K562 (cell line): ENCODE data around the gene CCDC28A. TPM values are rescaled to one million over a fixed set of nuclear protein-coding genes. Genes with fewer than 3 reads are reported as not detected.

ENCODE experiments used
- ATAC-seq: fragments of 200-7000 bp; cut with Tn5 transposase; 3 replicates; pipeline ENCODE4 v1.9.1; 2020; ENCODE audit warnings: moderate library complexity
- BruUV-seq: library from RNA; stranded (reverse); fragments of 400-500 nt; replicated peaks from 2 replicates; lab custom pipeline; 2021; lab: Mats Ljungman, UMichigan
- CTCF ChIA-PET: fragments of 300-600 bp; formaldehyde crosslinking; extraction: SDS; loops from one replicate; lab custom pipeline; 2021; ENCODE audit warnings: low intra/inter-chr PET ratio; lab: Yijun Ruan, JAX
- POLR2A ChIA-PET: fragments of 300-600, 350-650 bp; sonication (Branson Sonifier 250); formaldehyde crosslinking; extraction: SDS; loops from one replicate; lab custom pipeline; 2021; ENCODE audit warnings: antibody characterized with exemption, inconsistent platforms; lab: Yijun Ruan, JAX
- DNase-seq, 4 experiments: peaks; one replicate each; pipeline versions ENCODE4 v3.0.0 to v3.0.0-alpha.2; 2011 to 2018; ENCODE audit warnings: low spot score in 3 of 4, mixed read lengths in 3 of 4; ENCODE audit errors: extremely low read depth in 1 of 4
- FAIRE-seq: peaks from 2 replicates; lab custom pipeline; 2011; peaks lifted over from hg19 to GRCh38; lab: Jason Lieb, UNC
- H2AFZ ChIP-seq: 2 replicates; pipeline ENCODE4 v1.6.0; 2011; ENCODE audit warnings: low read depth, low read length, control low read depth, inconsistent platforms
- H3K27ac ChIP-seq: fragments of 200-600 bp; 3 replicates; pipeline ENCODE4 v1.8.0; 2011; ENCODE audit warnings: low read depth, mild to moderate bottlenecking, control low read depth, inconsistent platforms, low read length, moderate library complexity, mixed read lengths; ENCODE audit errors: extremely low read depth
- H3K27me3 ChIP-seq, 2 experiments: fragments of 300-600 bp in 1 of 2; 2 replicates in 1 of 2; 3 replicates in 1 of 2; pipeline versions ENCODE4 v1.6.0 to v1.8.0; 2011; ENCODE audit warnings: inconsistent platforms in 2 of 2, low read length in 2 of 2, mild to moderate bottlenecking in 1 of 2, mixed read lengths in 1 of 2, moderate library complexity in 1 of 2; ENCODE audit not compliant: control insufficient read depth in 2 of 2, insufficient read depth in 2 of 2
- H3K36me3 ChIP-seq: fragments of 300-600 bp; 3 replicates; pipeline ENCODE4 v1.8.0; 2011; ENCODE audit warnings: mild to moderate bottlenecking, low read length, inconsistent platforms; ENCODE audit not compliant: control insufficient read depth, insufficient read depth
- H3K4me1 ChIP-seq, 2 experiments: fragments of 200-600 bp in 1 of 2; replicated peaks in 1 of 2; 2 replicates in 1 of 2; 3 replicates in 1 of 2; pipeline versions ENCODE4 v1.5.1 to v1.8.0; 2011; ENCODE audit warnings: inconsistent platforms in 2 of 2, low read length in 2 of 2, mild to moderate bottlenecking in 1 of 2, mixed read lengths in 1 of 2, moderate library complexity in 1 of 2; ENCODE audit not compliant: control insufficient read depth in 2 of 2, insufficient read depth in 2 of 2
- H3K4me2 ChIP-seq: 2 replicates; pipeline ENCODE4 v1.6.1; 2011; ENCODE audit warnings: low read length, control low read depth, inconsistent platforms, mixed read lengths; ENCODE audit not compliant: insufficient read depth
- H3K4me3 ChIP-seq: fragments of 200-600 bp; sonication (generic), shearing (Covaris generic); 2 replicates; pipeline ENCODE4 v1.5.1; 2016; ENCODE audit warnings: control low read depth, inconsistent platforms
- H3K79me2 ChIP-seq: fragments of 200-600 bp; 3 replicates; pipeline ENCODE4 v1.8.0; 2011; ENCODE audit warnings: low read length, inconsistent platforms; ENCODE audit not compliant: control insufficient read depth, insufficient read depth
- H3K9ac ChIP-seq, 2 experiments: 2 replicates each; pipeline versions ENCODE4 v1.6.0 to v1.6.1; 2011; ENCODE audit warnings: low read depth in 2 of 2, low read length in 2 of 2, control low read depth in 1 of 2, inconsistent platforms in 1 of 2, mild to moderate bottlenecking in 1 of 2, mixed read lengths in 1 of 2; ENCODE audit not compliant: insufficient read depth in 1 of 2
- H3K9me1 ChIP-seq: one replicate; pipeline ENCODE4 v1.6.0; 2011; ENCODE audit warnings: inconsistent platforms, mild to moderate bottlenecking, low read length, moderate library complexity; ENCODE audit not compliant: control insufficient read depth, insufficient read depth
- H3K9me3 ChIP-seq: replicated peaks from 2 replicates; pipeline ENCODE4 v1.5.1; 2011; ENCODE audit warnings: low read depth, low read length, inconsistent platforms; ENCODE audit not compliant: control insufficient read depth, insufficient read depth
- H4K20me1 ChIP-seq: replicated peaks from 2 replicates; pipeline ENCODE4 v1.6.1; 2011; ENCODE audit warnings: low read length, inconsistent platforms, mixed read lengths; ENCODE audit not compliant: control insufficient read depth, insufficient read depth
- CBFB ChIP-seq: sonication (generic); formaldehyde crosslinking; IDR thresholded peaks from 2 replicates; pipeline ENCODE4 v1.4.0; 2020; ENCODE audit warnings: mild to moderate bottlenecking, missing genetic modification reagents
- EGR1 ChIP-seq: fragments of 450-650 bp; conservative IDR thresholded peaks from 2 replicates; pipeline ENCODE4 v1.6.1; 2017; ENCODE audit warnings: mild to moderate bottlenecking
- GATA2 ChIP-seq: sonication (generic); formaldehyde crosslinking; IDR thresholded peaks from 2 replicates; pipeline ENCODE4 v1.4.0; 2020; ENCODE audit warnings: mild to moderate bottlenecking, missing genetic modification reagents
- HDAC8 ChIP-seq: fragments of 450-650 bp; IDR thresholded peaks from 2 replicates; pipeline ENCODE4 v1.6.1; 2016; ENCODE audit warnings: mild to moderate bottlenecking, missing genetic modification characterization, moderate library complexity, missing compliant biosample characterization
- MCM3 ChIP-seq: fragments of 450-650 bp; IDR thresholded peaks from 2 replicates; pipeline ENCODE4 v1.6.1; 2016
- MITF ChIP-seq: IDR thresholded peaks from 2 replicates; pipeline ENCODE4 v1.6.1; 2014; ENCODE audit warnings: antibody characterized with exemption
- MXI1 ChIP-seq: IDR thresholded peaks from 2 replicates; pipeline ENCODE4 v1.6.1; 2011; ENCODE audit warnings: low read depth, mild to moderate bottlenecking, improper control_type of control experiment, low read length
- PYGO2 ChIP-seq: fragments of 450-650 bp; IDR thresholded peaks from 2 replicates; pipeline ENCODE4 v1.6.1; 2016; ENCODE audit warnings: mild to moderate bottlenecking, missing genetic modification characterization, moderate library complexity, missing compliant biosample characterization
- TAL1 ChIP-seq: fragments of 450-650 bp; IDR thresholded peaks from 2 replicates; pipeline ENCODE4 v1.6.1; 2016; ENCODE audit warnings: mild to moderate bottlenecking
- ZBTB1 ChIP-seq: sonication (generic); formaldehyde crosslinking; IDR thresholded peaks from 2 replicates; pipeline ENCODE4 v1.8.1; 2023; ENCODE audit warnings: missing genetic modification reagents, low read depth, mild to moderate bottlenecking, borderline replicate concordance
- ZNF212 ChIP-seq: fragments of 450-650 bp; formaldehyde crosslinking; IDR thresholded peaks from 2 replicates; pipeline ENCODE4 v1.4.0; 2020; ENCODE audit warnings: mild to moderate bottlenecking
- ZNF551 ChIP-seq: fragments of 250-450 bp; sonication (Bioruptor Pico); IDR thresholded peaks from 2 replicates; pipeline ENCODE4 v1.5.0; 2021; ENCODE audit warnings: mild to moderate bottlenecking, moderate library complexity
- ZNF644 ChIP-seq: fragments of 200-800 bp; sonication (Bioruptor generic); IDR thresholded peaks from 2 replicates; pipeline ENCODE4 v1.6.1; 2016; ENCODE audit warnings: low read depth, missing genetic modification characterization, missing compliant biosample characterization
- WGBS: fragments of 100-300 bp; shearing (Covaris generic); methylation state at CpG from one replicate; pipeline ENCODE4 v1.1.6; 2016; ENCODE audit warnings: low coverage, mixed read lengths; ENCODE audit not compliant: insufficient coverage; ENCODE audit errors: missing lambda C conversion rate; 5-methylcytosine and 5-hydroxymethylcytosine counted together
- in situ Hi-C: fragments of 300-500 bp; cut with MboI; formaldehyde crosslinking; loops from 4 replicates; pipeline ENCODE4 v1.15.0; 2018; ENCODE audit warnings: inconsistent platforms, mixed read lengths
- intact Hi-C: fragments of 100-400 bp; cut with micrococcal nuclease; formaldehyde crosslinking; loops from 2 replicates; pipeline ENCODE4 v1.14.2; 2022
- polyA plus RNA-seq, 8 experiments: library from polyadenylated mRNA; depleted of rRNA in 4 of 8; stranded (reverse) in 5 of 8; unstranded in 3 of 8; fragments of >200 nt; fragmentation: Nextera tagmentation in 2 of 8; fragmentation: Illumina TruSeq in 1 of 8; extraction: Ambion mirVana in 2 of 8; extraction: Trizol in 1 of 8; gene quantifications; 2 replicates each; pipeline versions ENCODE4 v1.2.1 to v1.2.3, GENCODE V29; 2011 to 2014; ENCODE audit warnings: inconsistent platforms in 1 of 8, missing spikeins in 1 of 8
- total RNA-seq, 7 experiments: library from RNA; depleted of rRNA in 6 of 7; stranded (reverse); fragments of >200 nt in 6 of 7; fragmentation: Illumina TruSeq in 2 of 7; extraction: Trizol in 2 of 7; gene quantifications; 2 replicates each; pipeline versions ENCODE4 v1.2.1 to v1.2.3, GENCODE V29; 2011 to 2021; ENCODE audit warnings: low replicate concordance in 1 of 7
- TF ChIP-seq, protein P1 (sequence below): fragments of 250-450 bp; sonication (Bioruptor Pico); IDR thresholded peaks from 2 replicates; pipeline ENCODE4 v1.5.0; 2021; ENCODE audit warnings: mild to moderate bottlenecking, borderline replicate concordance
- TF ChIP-seq, protein P2 (sequence below): IDR thresholded peaks from 3 replicates; pipeline ENCODE4 v1.6.1; 2011; ENCODE audit warnings: borderline replicate concordance, mild to moderate bottlenecking; ENCODE audit not compliant: insufficient read length, insufficient read depth
- TF ChIP-seq, protein P3 (sequence below): fragments of 450-650 bp; IDR thresholded peaks from 2 replicates; pipeline ENCODE4 v1.6.1; 2016

Gene CCDC28A
- total and polyA plus RNA-seq, 9 of the 15 experiments (the other 6 are each of a cell fraction or from before 2014, with no cell fraction given): 12.6 to 35.5 (median 19.1) TPM

DNA sequence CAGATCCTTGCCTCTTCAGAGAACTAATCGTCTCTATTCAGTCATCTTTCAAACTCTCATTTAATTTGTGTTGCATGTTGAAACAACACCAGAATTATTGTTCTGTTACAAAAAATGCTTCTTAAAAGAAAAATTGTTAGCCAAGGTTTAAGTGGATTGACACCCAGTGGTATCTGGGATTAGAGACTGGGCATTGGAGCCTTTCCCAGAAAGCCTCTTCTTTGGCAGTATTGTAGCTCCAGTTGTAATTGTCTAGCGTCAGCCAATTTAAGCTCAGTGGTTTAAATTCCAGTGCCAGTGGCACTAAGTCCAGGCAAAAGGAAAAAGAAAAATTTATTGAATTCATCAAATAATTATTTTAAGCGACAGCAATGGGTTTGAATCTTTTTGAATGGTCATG, 801 bp downstream of the CCDC28A start (continued):
- no peak for TF ChIP-seq MITF
- TF ChIP-seq HDAC8 (tag): no peak

GRCh38 chr6:138776659-138777058, 3.1 kb downstream of the CCDC28A start:
- intact Hi-C loops (no loop called here), in situ Hi-C loops (no loop called here)
- Histone ChIP-seq H3K79me2 (no peaks in the 10 kb centered on the region), H3K36me3 (no peaks in the 10 kb centered on the region), H3K9me3 (no peaks in the 10 kb centered on the region), H4K20me1 (no peaks in the 10 kb centered on the region), H3K9ac (no peak overlapping the region), H3K9me1 (no peaks in the 10 kb centered on the region), H3K4me3 (no peak overlapping the region), H2AFZ (no peak overlapping the region), H3K27ac (no peak overlapping the region), H3K27me3 (no peaks in the 10 kb centered on the region), H3K4me2 (no peak overlapping the region), H3K4me1 (peaks cover 0 to 3% of the 10 kb centered on the region in 2 experiments; a peak in 2 of 5 replicates)
- ChIA-PET POLR2A (interaction anchor here (0.6 kb wide), 1 partner anchor 80 kb away, joined by 3 read pairs; no protein-coding TSS in a partner anchor), CTCF (no interaction called here)
- TF ChIP-seq MXI1 (no peak), PYGO2 (tag) (no peak), ZBTB1 (CRISPR knock-in tag) (no peak), GATA2 (CRISPR knock-in tag) (no peak), ZNF644 (no peak), ZNF551 (CRISPR knock-in tag) (no peak), EGR1 (no peak), TAL1 (no peak), ZNF212 (CRISPR knock-in tag) (no peak), MCM3 (no peak), CBFB (CRISPR knock-in tag) (no peak)
- TF ChIP-seq, protein P1, sequence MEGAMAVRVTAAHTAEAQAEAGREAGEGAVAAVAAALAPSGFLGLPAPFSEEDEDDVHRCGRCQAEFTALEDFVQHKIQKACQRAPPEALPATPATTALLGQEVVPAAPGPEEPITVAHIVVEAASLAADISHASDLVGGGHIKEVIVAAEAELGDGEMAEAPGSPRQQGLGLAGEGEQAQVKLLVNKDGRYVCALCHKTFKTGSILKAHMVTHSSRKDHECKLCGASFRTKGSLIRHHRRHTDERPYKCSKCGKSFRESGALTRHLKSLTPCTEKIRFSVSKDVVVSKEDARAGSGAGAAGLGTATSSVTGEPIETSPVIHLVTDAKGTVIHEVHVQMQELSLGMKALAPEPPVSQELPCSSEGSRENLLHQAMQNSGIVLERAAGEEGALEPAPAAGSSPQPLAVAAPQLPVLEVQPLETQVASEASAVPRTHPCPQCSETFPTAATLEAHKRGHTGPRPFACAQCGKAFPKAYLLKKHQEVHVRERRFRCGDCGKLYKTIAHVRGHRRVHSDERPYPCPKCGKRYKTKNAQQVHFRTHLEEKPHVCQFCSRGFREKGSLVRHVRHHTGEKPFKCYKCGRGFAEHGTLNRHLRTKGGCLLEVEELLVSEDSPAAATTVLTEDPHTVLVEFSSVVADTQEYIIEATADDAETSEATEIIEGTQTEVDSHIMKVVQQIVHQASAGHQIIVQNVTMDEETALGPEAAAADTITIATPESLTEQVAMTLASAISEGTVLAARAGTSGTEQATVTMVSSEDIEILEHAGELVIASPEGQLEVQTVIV (CRISPR knock-in tag): no peak
- TF ChIP-seq, protein P2, sequence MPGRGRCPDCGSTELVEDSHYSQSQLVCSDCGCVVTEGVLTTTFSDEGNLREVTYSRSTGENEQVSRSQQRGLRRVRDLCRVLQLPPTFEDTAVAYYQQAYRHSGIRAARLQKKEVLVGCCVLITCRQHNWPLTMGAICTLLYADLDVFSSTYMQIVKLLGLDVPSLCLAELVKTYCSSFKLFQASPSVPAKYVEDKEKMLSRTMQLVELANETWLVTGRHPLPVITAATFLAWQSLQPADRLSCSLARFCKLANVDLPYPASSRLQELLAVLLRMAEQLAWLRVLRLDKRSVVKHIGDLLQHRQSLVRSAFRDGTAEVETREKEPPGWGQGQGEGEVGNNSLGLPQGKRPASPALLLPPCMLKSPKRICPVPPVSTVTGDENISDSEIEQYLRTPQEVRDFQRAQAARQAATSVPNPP: no peak
- TF ChIP-seq, protein P3, sequence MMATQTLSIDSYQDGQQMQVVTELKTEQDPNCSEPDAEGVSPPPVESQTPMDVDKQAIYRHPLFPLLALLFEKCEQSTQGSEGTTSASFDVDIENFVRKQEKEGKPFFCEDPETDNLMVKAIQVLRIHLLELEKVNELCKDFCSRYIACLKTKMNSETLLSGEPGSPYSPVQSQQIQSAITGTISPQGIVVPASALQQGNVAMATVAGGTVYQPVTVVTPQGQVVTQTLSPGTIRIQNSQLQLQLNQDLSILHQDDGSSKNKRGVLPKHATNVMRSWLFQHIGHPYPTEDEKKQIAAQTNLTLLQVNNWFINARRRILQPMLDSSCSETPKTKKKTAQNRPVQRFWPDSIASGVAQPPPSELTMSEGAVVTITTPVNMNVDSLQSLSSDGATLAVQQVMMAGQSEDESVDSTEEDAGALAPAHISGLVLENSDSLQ: no peak
- WGBS: 13% methylated on average over 1 of the region's 1 CpG
- no TSS peak for BruUV-seq
- DNase-seq (no peak), FAIRE-seq (no peak), ATAC-seq (no peak)
